Stomach (tissue), 4 donors: ENCODE measurements around the gene THY1.

ENCODE experiments used
- POLR2A ChIP-seq, 4 donors: fragments of 450-650 bp; IDR thresholded peaks; one replicate each; pipeline ENCODE4 v1.6.1; 2016; ENCODE audit warnings: antibody characterized with exemption in 4 of 4, control low read depth in 2 of 4, mild to moderate bottlenecking in 1 of 4, moderate library complexity in 1 of 4
- TF ChIP-seq, protein P1 (sequence below), 7 experiments: fragments of 450-650 bp in 4 of 7; fragments of 200-600 bp in 3 of 7; sonication (generic) in 3 of 7; IDR thresholded peaks; one replicate each; pipeline ENCODE4 v1.5.1; 2016 to 2019; ENCODE audit warnings: antibody characterized with exemption in 7 of 7, control low read depth in 2 of 7, mild to moderate bottlenecking in 1 of 7

DNA sequence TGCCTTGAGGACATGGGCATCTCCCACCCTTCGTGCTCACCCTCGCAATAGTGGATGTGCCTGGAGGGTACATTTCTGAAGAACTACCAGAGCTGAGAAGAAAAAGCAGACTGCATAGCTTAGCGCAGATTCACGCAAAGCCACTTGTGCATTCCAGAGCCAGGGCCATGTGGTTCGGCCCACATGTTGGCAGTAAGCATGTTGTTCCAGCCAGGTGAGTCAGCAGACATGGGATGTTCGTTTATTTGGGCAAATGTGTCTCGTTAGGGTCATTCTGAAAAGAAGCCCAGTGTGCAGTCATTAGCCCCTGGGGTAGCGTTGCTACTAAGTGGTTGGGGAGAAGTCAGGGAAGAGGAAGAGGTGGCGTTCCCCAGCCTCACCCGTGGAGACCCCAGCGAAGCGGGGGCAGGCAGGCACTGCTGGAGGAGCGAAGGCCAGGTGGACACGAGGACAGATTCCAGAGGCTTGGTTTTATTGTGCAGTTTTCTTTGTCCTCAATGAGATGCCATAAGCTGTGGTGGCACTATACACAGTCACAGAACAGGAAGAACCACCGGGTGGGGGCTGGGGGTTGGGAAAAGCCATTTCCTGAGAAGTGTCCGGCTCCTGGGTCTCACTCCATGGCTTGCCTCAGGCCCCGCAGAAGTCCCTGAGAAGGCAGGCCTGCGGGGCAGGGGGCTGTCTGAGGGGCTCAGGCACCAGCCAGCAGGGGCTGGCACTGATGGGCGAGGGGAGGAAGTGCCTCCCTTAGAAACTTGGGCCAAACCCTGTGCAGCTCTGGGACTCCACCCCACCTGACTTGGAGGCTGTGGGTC, 5.0 kb downstream of the THY1 start:
- TF ChIP-seq, protein P1, sequence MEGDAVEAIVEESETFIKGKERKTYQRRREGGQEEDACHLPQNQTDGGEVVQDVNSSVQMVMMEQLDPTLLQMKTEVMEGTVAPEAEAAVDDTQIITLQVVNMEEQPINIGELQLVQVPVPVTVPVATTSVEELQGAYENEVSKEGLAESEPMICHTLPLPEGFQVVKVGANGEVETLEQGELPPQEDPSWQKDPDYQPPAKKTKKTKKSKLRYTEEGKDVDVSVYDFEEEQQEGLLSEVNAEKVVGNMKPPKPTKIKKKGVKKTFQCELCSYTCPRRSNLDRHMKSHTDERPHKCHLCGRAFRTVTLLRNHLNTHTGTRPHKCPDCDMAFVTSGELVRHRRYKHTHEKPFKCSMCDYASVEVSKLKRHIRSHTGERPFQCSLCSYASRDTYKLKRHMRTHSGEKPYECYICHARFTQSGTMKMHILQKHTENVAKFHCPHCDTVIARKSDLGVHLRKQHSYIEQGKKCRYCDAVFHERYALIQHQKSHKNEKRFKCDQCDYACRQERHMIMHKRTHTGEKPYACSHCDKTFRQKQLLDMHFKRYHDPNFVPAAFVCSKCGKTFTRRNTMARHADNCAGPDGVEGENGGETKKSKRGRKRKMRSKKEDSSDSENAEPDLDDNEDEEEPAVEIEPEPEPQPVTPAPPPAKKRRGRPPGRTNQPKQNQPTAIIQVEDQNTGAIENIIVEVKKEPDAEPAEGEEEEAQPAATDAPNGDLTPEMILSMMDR (IDR thresholded peaks at IDR 0.05), result no peak
- TF ChIP-seq POLR2A (IDR thresholded peaks at IDR 0.05), result no peak
